Measurements from ENCODE around the gene PRIMA1. TPM values are rescaled to one million over a fixed set of nuclear protein-coding genes. Genes with fewer than 3 reads are reported as not detected.

Gene PRIMA1
- total RNA-seq, 1 experiment from 2014 or later: 0.26 TPM

GRCh38 chr14:93832665-93833064, 44.4 kb upstream of the PRIMA1 start:
- H3K4me1 ChIP-seq (ENCODE audit: control insufficient read depth, insufficient read depth, low read length): no peaks in the 10 kb centered on the region
- intact Hi-C loops (cut with micrococcal nuclease; ENCODE audit: unreplicated experiment): no loop called here
- TF ChIP-seq SIN3A (IDR thresholded peaks at IDR 0.05; ENCODE audit: borderline replicate concordance, insufficient read depth, low read depth, low read length): no peak
- TF ChIP-seq CTCF (IDR thresholded peaks at IDR 0.05): no peak
- no peak for TF ChIP-seq TCF7L2 (IDR thresholded peaks at IDR 0.05; ENCODE audit: low read depth, low read length)
- no peak for TF ChIP-seq POLR2AphosphoS5 (IDR thresholded peaks at IDR 0.05; ENCODE audit: low read depth, low read length)
- no peak for TF ChIP-seq REST (IDR thresholded peaks at IDR 0.05; ENCODE audit: insufficient read depth in 1 of 2, low read depth in 2 of 2, low read length in 1 of 2)
- ChIA-PET CTCF (no interaction called here), POLR2A (no interaction called here)
- in situ Hi-C loops (cut with HindIII; ENCODE audit: low pct_unique_long_range_greater_than_20kb, low sequenced_read_pairs): no loop called here
- no peaks in the 10 kb centered on the region for H3K9me3 ChIP-seq (ENCODE audit: control insufficient read depth, insufficient read depth, low read depth, low read length)
- no peaks in the 10 kb centered on the region for H3K36me3 ChIP-seq (ENCODE audit: control insufficient read depth, insufficient read depth, low read length)
- no peaks in the 10 kb centered on the region; the same call in 1 of the 2 replicates for H3K27me3 ChIP-seq (ENCODE audit: control insufficient read depth, insufficient read depth, low read length)
- no peak overlapping the region for H3K27ac ChIP-seq (ENCODE audit: low read length)
- DNase-seq (ENCODE audit: low read depth, low spot score) (no peak), ATAC-seq (no peak)
- no peak overlapping the region for H3K4me3 ChIP-seq (ENCODE audit: low read depth in 2 of 2, low read length in 2 of 2)
- no TSS peak for BruUV-seq (replicated peaks)

GRCh38 chr14:93832081-93832480, 43.8 kb upstream of the PRIMA1 start:
- H3K9me3 ChIP-seq (ENCODE audit: control insufficient read depth, insufficient read depth, low read depth, low read length): no peaks in the 10 kb centered on the region
- ChIA-PET CTCF (no interaction called here), POLR2A (no interaction called here)
- intact Hi-C loops (cut with micrococcal nuclease; ENCODE audit: unreplicated experiment): no loop called here
- BruUV-seq (replicated peaks): no TSS peak
- in situ Hi-C loops (cut with HindIII; ENCODE audit: low pct_unique_long_range_greater_than_20kb, low sequenced_read_pairs): no loop called here
- no peaks in the 10 kb centered on the region for H3K36me3 ChIP-seq (ENCODE audit: control insufficient read depth, insufficient read depth, low read length)
- H3K27me3 ChIP-seq (ENCODE audit: control insufficient read depth, insufficient read depth, low read length): no peaks in the 10 kb centered on the region; the same call in 1 of the 2 replicates
- H3K27ac ChIP-seq (ENCODE audit: low read length): no peak overlapping the region
- ATAC-seq (no peak), DNase-seq (ENCODE audit: low read depth, low spot score) (no peak)
- no peak overlapping the region for H3K4me3 ChIP-seq (ENCODE audit: low read depth in 2 of 2, low read length in 2 of 2)
- TF ChIP-seq POLR2AphosphoS5 (IDR thresholded peaks at IDR 0.05; ENCODE audit: low read depth, low read length) (no peak), SIN3A (IDR thresholded peaks at IDR 0.05; ENCODE audit: borderline replicate concordance, insufficient read depth, low read depth, low read length) (no peak), TCF7L2 (IDR thresholded peaks at IDR 0.05; ENCODE audit: low read depth, low read length) (no peak), CTCF (IDR thresholded peaks at IDR 0.05) (no peak), REST (IDR thresholded peaks at IDR 0.05; ENCODE audit: insufficient read depth in 1 of 2, low read depth in 2 of 2, low read length in 1 of 2) (no peak)
- no peaks in the 10 kb centered on the region for H3K4me1 ChIP-seq (ENCODE audit: control insufficient read depth, insufficient read depth, low read length)

All from Panc1 (cell line).